GM12891 (cell line): Measurements from ENCODE around the gene PSD.

ENCODE experiments used
- POLR2A ChIP-seq: IDR thresholded peaks from 2 replicates; pipeline ENCODE4 v1.6.1; 2011; ENCODE audit warnings: low read depth, low read length, control low read depth
- POLR2AphosphoS5 ChIP-seq: IDR thresholded peaks from 2 replicates; pipeline ENCODE4 v1.6.1; 2011; ENCODE audit warnings: low read depth, low read length, control low read depth
- TAF1 ChIP-seq: IDR thresholded peaks from 2 replicates; pipeline ENCODE4 v1.6.1; 2011; ENCODE audit warnings: low read depth, low read length, control low read depth

DNA sequence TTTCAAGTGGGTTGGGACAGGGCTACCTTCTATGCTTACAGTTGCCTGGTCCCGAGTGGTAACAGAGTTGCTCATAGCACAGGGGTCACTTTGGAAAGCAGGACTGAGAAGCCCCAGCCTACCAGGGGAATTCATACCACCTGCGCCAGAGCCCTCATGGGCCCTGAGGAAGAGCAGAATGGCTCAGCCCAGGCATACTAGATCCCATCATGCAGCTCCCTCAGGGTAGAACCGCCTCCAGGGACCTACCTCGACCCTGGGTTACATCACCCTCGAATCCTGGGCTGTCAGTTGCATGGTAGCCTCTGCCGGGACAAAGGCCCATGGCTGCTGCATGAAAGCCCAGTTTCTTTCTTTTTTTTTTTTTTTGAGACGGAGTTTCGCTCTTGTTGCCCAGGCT is 10.9 kb upstream of the PSD start:
- TF ChIP-seq POLR2A = no peak
- TF ChIP-seq TAF1 = no peak
- TF ChIP-seq POLR2AphosphoS5 = no peak
